ENCODE results near the gene IGSF1. TPM values are rescaled to one million over a fixed set of nuclear protein-coding genes. Genes with fewer than 3 reads are reported as not detected.

IGSF1 gene
- total RNA-seq, 4 donors from 2014 or later: 0.76 TPM; not detected in 3

DNA sequence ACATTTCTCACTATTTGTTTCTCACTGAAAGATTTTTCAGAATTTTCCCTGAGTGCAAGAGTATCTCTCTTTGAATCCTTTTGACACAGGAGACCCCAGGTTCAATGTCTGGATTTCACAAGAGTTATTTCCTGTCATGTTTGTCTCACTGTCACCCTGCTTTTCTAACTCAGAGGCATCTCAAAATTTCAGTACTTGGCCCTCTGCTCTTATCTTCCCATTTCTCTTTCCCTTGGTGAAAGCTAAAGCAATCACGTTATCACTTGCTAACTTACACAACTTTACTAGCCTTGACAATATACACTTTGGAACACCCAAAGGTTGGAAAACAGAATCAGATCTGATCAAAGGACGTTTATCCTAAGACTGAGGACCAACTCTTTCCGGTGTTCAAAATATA, 17.3 kb downstream of the IGSF1 start:
- WGBS, 2 donors: 42 to 46% methylated on average over 2 to 3 of the region's 3 CpGs
- no peaks in the 10 kb centered on the region for H3K36me3 ChIP-seq
- no peak overlapping the region for H3K4me3 ChIP-seq
- H3K9me3 ChIP-seq: no peaks in the 10 kb centered on the region
- H3K4me1 ChIP-seq: no peaks in the 10 kb centered on the region
- no peak for DNase-seq
- H3K27ac ChIP-seq: no peak overlapping the region
- TF ChIP-seq POLR2A (IDR thresholded peaks at IDR 0.05): no peak
- TF ChIP-seq, protein P1, sequence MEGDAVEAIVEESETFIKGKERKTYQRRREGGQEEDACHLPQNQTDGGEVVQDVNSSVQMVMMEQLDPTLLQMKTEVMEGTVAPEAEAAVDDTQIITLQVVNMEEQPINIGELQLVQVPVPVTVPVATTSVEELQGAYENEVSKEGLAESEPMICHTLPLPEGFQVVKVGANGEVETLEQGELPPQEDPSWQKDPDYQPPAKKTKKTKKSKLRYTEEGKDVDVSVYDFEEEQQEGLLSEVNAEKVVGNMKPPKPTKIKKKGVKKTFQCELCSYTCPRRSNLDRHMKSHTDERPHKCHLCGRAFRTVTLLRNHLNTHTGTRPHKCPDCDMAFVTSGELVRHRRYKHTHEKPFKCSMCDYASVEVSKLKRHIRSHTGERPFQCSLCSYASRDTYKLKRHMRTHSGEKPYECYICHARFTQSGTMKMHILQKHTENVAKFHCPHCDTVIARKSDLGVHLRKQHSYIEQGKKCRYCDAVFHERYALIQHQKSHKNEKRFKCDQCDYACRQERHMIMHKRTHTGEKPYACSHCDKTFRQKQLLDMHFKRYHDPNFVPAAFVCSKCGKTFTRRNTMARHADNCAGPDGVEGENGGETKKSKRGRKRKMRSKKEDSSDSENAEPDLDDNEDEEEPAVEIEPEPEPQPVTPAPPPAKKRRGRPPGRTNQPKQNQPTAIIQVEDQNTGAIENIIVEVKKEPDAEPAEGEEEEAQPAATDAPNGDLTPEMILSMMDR (IDR thresholded peaks at IDR 0.05): no peak
- no peaks in the 10 kb centered on the region for H3K27me3 ChIP-seq
- intact Hi-C loops (cut with DNase I): no loop called here

DNA sequence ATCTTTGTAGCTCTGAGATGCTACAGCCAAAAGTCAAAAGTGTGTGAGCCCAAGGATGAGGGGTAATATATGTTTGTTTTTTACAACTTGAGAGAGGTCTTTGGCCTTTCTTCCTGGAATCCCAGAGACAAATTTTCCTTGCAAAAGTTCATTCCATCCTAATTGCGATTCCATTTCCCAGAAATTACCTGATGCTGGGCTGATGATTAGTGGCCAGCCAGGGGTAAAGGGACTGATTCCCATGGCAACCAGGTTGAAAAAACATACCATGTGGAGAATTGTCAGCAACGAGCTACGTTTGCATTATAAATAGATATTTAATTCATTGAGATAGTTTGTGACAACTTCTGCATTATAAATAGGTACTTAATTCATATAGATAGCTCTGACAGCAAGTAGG, 17.8 kb downstream of the IGSF1 start:
- intact Hi-C loops (cut with DNase I): no loop called here
- no peak overlapping the region for H3K27ac ChIP-seq

DNA sequence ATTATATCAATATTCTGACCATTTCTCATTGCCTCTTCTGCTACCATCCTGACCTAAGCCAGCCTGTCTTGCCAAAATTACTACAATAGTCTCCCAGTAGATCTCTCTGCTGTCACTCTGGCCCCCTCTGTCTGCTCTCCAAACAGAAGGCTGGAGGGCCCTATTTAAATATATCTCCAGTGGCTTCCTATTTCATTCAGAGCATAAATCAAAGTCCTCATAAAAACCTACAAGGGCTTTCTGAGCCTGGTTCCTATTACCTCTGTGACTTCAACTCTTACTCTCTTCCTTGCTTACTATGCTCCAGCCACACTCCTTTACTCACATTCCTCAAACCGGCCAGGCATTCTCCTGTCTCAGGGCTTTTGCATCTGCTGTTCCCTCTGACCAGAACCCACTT, 19.0 kb downstream of the IGSF1 start:
- intact Hi-C loops (cut with DNase I): no loop called here
- no peaks in the 10 kb centered on the region for H3K9me3 ChIP-seq
- 0 to 44% methylated on average over 1 of the region's 1 CpG for WGBS, 2 donors
- no peaks in the 10 kb centered on the region for H3K36me3 ChIP-seq
- TF ChIP-seq, protein P1 (IDR thresholded peaks at IDR 0.05): no peak
- no peak for TF ChIP-seq POLR2A (IDR thresholded peaks at IDR 0.05)
- H3K27ac ChIP-seq: no peak overlapping the region
- no peak overlapping the region for H3K4me3 ChIP-seq
- H3K4me1 ChIP-seq: no peaks in the 10 kb centered on the region
- no peak for DNase-seq
- H3K27me3 ChIP-seq: no peaks in the 10 kb centered on the region

More for the DNA sequence above, 17.8 kb downstream of the IGSF1 start:
- Histone ChIP-seq H3K9me3 (no peaks in the 10 kb centered on the region), H3K4me3 (no peak overlapping the region), H3K27me3 (no peaks in the 10 kb centered on the region), H3K4me1 (no peaks in the 10 kb centered on the region), H3K36me3 (no peaks in the 10 kb centered on the region)
- 20 to 27% methylated on average over 3 of the region's 3 CpGs for WGBS, 2 donors
- DNase-seq: no peak
- TF ChIP-seq, protein P1 (IDR thresholded peaks at IDR 0.05): no peak
- no peak for TF ChIP-seq POLR2A (IDR thresholded peaks at IDR 0.05)

DNA sequence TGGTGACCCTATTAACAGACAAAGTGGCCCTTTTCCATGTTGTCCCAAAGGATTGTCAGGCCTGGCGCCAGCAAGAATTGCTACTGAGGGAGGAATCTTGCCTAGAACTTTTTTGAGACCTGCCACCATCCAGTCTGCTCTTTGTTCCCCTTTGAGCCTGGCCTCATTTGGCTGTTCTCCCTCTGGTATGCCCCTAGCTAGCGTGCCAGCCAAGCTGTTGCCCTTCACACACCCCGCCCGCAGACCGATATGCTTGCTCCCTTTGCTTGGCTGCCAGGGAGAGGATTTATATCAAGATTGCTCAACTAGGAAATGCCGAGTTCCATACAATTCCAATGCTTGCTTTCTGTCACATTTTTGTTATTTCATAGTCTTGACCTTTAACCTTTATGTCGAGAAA, 24.4 kb downstream of the IGSF1 start:
- H3K4me3 ChIP-seq: no peak overlapping the region
- no peak overlapping the region for H3K27ac ChIP-seq
- no peaks in the 10 kb centered on the region for H3K36me3 ChIP-seq
- intact Hi-C loops (cut with DNase I): no loop called here
- no peaks in the 10 kb centered on the region for H3K27me3 ChIP-seq
- whole genome bisulfite sequencing, 2 donors: 56 to 60% methylated on average over 5 to 6 of the region's 7 CpGs
- TF ChIP-seq POLR2A (IDR thresholded peaks at IDR 0.05): no peak
- TF ChIP-seq, protein P1 (IDR thresholded peaks at IDR 0.05): no peak
- no peaks in the 10 kb centered on the region for H3K4me1 ChIP-seq
- no peak for DNase-seq
- H3K9me3 ChIP-seq: no peaks in the 10 kb centered on the region

DNA sequence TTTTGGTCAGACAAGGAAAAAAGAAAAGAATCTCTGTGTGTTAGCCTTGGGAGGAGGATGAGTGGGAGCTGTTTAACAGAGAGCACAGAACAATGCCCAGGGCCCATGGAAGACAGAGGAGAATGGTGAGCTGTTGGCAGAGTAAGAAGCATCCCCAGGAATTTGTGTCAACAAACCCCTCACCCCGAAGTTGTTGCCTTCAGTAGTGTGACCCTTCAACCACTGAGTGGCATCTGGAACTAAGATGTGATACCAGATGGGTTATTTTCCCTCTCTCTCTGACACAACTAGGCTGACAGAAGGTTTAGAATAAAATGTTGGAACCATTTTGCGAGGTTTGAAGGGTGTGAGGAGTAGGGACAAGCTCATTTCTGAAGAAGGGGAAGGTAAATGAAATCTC, 25.1 kb downstream of the IGSF1 start:
- WGBS, 2 donors: 31 to 38% methylated on average over 1 to 2 of the region's 2 CpGs
- no peaks in the 10 kb centered on the region for H3K4me1 ChIP-seq
- H3K4me3 ChIP-seq: no peak overlapping the region
- no peaks in the 10 kb centered on the region for H3K36me3 ChIP-seq
- no peaks in the 10 kb centered on the region for H3K27me3 ChIP-seq
- H3K27ac ChIP-seq: no peak overlapping the region
- H3K9me3 ChIP-seq: no peaks in the 10 kb centered on the region
- TF ChIP-seq, protein P1 (IDR thresholded peaks at IDR 0.05): no peak
- TF ChIP-seq POLR2A (IDR thresholded peaks at IDR 0.05): no peak
- no peak for DNase-seq
- intact Hi-C loops (cut with DNase I): no loop called here

Measured in esophagus squamous epithelium (tissue), 5 donors.